Measurements from ENCODE around the gene ADO.

The ADO gene

DNA sequence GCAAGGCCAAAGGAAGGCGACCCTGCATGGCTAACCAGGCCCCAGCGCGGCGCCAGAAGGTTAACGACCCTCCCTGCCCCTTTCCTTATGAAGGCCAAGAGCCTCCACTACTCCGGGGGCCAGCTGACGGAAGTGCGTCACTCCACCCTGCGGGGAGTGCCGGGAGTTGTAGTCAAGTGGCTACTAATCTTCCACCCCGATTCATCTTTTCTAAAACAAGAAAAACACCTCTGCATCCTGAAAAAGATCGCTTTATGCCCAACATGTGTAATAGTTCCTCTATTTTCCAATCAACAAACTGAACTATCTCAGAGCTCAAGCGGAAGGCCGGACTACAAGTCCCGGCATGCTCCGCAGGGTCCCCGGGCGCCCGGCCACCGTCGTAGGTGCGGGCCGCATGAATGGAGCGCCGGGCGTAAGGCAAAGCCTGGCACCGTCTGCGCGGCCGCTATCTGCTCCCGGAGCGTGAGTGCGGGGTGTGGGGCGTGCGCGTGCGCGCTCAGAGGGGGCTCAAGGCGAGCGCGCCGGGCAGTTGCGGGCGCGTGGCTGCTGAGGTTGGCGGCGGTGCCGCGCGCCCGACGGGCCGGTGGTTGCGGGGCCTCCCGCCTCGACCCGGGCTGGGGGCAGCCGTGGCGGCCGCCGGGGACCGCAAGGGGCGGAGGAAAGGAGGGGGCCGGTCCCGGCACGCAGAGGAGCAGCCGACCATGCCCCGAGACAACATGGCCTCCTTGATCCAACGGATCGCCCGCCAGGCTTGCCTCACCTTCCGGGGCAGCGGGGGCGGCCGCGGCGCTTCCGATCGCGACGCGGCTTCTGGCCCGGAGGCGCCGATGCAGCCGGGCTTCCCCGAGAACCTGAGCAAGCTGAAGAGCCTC, at the start of gene ADO:
Gene ADO (plus strand): TSS at position 365 of the 875 bp plus-strand sequence. CDS start 340 bp downstream, at position 705.
- TF ChIP-seq CTCF (IDR thresholded peaks at IDR 0.05; ENCODE audit: low read depth, low read length) = no peak
- H3K4me3 ChIP-seq (ENCODE audit: low read depth, low read length) = peak within 1 kb of the TSS; percentile 79

DNA sequence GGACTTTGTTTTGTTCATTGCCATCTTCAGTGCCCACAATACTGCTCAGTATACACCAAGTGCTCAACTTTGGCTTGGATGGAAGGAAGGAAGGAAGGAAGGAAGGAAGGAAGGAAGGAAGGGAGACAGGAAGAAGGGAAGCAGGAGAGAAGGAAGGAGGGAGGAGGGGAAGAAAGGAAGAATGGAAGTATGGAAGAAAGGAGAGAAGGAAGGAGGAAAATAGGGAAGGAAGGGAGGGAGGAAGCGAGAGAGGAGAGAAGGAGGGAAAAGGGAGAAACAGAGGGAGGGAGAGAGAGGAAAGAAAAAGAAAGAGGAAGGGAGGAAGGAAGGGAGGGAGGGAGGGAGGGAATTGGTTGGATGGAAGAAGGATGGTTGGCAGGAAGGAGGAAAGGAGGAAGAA, 49.6 kb upstream of the ADO start:
- no peak overlapping the region for H3K4me3 ChIP-seq (ENCODE audit: low read depth, low read length)
- TF ChIP-seq CTCF (IDR thresholded peaks at IDR 0.05; ENCODE audit: low read depth, low read length) = no peak

- no peak for TF ChIP-seq CTCF (IDR thresholded peaks at IDR 0.05; ENCODE audit: low read depth, low read length)
- no peak overlapping the region for H3K4me3 ChIP-seq (ENCODE audit: low read depth, low read length)
Measured at GRCh38 chr10:62755662-62756653, 48.6 kb upstream of the ADO start.

DNA sequence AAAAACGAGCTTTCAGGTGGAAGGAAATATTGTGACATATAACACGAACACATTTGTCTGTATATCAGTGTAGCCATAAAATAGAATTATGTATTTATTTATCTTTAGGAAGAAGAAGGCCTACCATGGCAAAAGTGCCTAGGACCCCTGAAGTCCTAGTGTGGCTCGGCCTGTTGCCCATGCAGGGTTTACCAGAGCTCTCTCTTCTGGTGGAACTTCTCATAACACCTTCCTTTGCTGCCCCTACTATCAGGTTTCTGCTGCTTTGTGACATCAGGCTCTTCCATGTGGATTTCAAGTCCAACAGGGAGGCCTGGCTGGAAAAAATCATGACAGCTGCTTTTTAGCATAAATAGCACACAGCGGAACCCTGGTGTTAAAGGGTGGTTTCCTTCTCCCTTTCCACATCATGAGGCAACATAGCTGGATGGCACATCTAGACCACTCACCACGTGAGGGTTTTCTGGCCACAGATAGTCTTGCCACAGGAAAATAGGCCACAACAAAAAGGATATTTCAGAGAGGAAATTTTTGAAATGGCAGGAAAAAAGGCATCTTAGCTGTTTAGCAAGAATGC, 44.8 kb upstream of the ADO start:
- H3K4me3 ChIP-seq (ENCODE audit: low read depth, low read length) = no peak overlapping the region
- TF ChIP-seq CTCF (IDR thresholded peaks at IDR 0.05; ENCODE audit: low read depth, low read length) = no peak

GRCh38 chr10:62760401-62760800, 44.1 kb upstream of the ADO start:
- TF ChIP-seq CTCF (IDR thresholded peaks at IDR 0.05; ENCODE audit: low read depth, low read length) = no peak
- no peak overlapping the region for H3K4me3 ChIP-seq (ENCODE audit: low read depth, low read length)

DNA sequence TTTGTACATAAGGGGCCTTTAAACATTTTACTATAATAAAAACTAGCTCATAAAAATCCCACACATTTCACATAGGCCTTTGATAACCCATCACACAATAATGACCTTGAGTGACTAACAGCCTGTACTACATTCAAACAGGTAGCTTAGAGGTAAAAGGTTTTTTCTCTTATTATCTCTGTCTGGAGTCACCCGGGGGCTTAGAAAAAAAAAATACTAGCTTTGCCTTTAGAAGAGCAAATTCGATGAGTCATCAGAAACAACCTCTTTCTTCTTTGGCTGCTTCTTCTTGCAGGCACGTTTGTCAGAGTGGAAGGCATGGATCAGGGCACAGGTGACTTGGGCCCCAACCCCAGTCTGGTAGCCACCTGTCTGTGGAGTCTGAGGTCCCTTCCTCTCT, 43.4 kb upstream of the ADO start:
- no peak overlapping the region for H3K4me3 ChIP-seq (ENCODE audit: low read depth, low read length)
- TF ChIP-seq CTCF (IDR thresholded peaks at IDR 0.05; ENCODE audit: low read depth, low read length) = no peak

Measured in WI38 (cell line).